Activated B cell treated with CpG ODN at 0.5 μM for 24 hours (primary cell): ENCODE results near the gene SP1. TPM values are rescaled to one million over a fixed set of nuclear protein-coding genes. Genes with fewer than 3 reads are reported as not detected.
A peak's percentile ranks its signal among the peaks of the same experiment; 100 is the strongest.
"Not testable (repeated sequence)": the region's sequence is repeated elsewhere in the genome, so short reads cannot be mapped to it uniquely, and the experiment has no call there.

Source experiments
- ATAC-seq: fragments of 200-7000 bp; cut with Tn5 transposase; one replicate; pipeline ENCODE4 v1.10.0; 2021; ENCODE audit warnings: low read depth, mild to moderate bottlenecking, moderate library complexity
- CTCF ChIA-PET: fragments of 350-600 bp; sonication (Branson Sonifier 250); formaldehyde crosslinking; loops from one replicate; lab custom pipeline; 2021; ENCODE audit warnings: antibody characterized with exemption; lab: Charles Lee
- POLR2A ChIA-PET: fragments of 350-600 bp; sonication (Branson Sonifier 250); formaldehyde crosslinking; loops from one replicate; lab custom pipeline; 2021; ENCODE audit warnings: antibody characterized with exemption; lab: Charles Lee
- DNase-seq: peaks from one replicate; pipeline ENCODE4 v3.0.0; 2022
- H3K27ac Mint-ChIP-seq: one replicate; pipeline ENCODE4 v1.8.0; 2020; ENCODE audit warnings: mixed read lengths
- H3K27me3 Mint-ChIP-seq: one replicate; pipeline ENCODE4 v1.8.0; 2021; ENCODE audit warnings: mixed read lengths
- H3K36me3 Mint-ChIP-seq: one replicate; pipeline ENCODE4 v1.8.0; 2021; ENCODE audit warnings: low read depth, mixed read lengths
- H3K4me1 Mint-ChIP-seq: one replicate; pipeline ENCODE4 v1.8.0; 2021; ENCODE audit warnings: mixed read lengths
- H3K4me3 Mint-ChIP-seq: one replicate; pipeline ENCODE4 v1.8.0; 2020; ENCODE audit warnings: mild to moderate bottlenecking, mixed read lengths
- H3K9me3 Mint-ChIP-seq: one replicate; pipeline ENCODE4 v1.8.0; 2020; ENCODE audit warnings: mixed read lengths
- intact Hi-C: fragments of 100-400 bp; cut with micrococcal nuclease; formaldehyde crosslinking; loops from one replicate; pipeline ENCODE4 v1.15.1; 2024
- total RNA-seq: library from RNA; stranded (reverse); gene quantifications from 2 replicates; pipeline ENCODE4 v1.2.3, GENCODE V29; 2022
- TF ChIP-seq, protein P1 (sequence below): fragments of 200-600 bp; IDR thresholded peaks from one replicate; pipeline ENCODE4 v1.8.0; 2022; ENCODE audit warnings: antibody characterized with exemption, mild to moderate bottlenecking

The SP1 gene
- total RNA-seq, 1 donor from 2014 or later, result 102 TPM

DNA sequence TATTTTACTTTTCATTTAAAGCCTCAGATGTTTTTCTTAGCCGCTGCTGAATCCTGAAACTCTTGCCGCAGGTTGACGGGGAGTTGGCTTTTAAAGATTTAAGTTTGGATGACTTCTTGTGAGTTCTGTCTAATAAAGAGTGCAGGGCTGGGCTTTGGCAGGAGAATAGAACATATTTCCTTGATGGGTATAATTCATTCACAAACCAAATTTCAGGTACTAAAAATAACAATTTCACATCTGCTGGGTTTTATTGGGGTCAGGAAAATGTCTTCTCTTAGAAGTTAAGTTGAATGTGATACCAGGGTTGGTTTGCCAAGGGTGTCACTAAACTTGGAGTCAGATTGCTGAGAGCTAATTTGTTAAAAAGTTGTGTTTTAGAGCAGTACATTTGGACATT, 9.7 kb downstream of the SP1 start:
- H3K27ac Mint-ChIP-seq, result no peak overlapping the region
- ChIA-PET CTCF (no interaction called here), POLR2A (interaction anchor here (1.0 kb wide), 1 partner anchor 10 kb away, joined by 3 read pairs; no protein-coding TSS in a partner anchor)
- DNase-seq (no peak), ATAC-seq (no peak)
- no peaks in the 10 kb centered on the region for H3K9me3 Mint-ChIP-seq
- peaks cover 54% of the 10 kb centered on the region for H3K36me3 Mint-ChIP-seq
- intact Hi-C loops, result no loop called here
- TF ChIP-seq, protein P1, sequence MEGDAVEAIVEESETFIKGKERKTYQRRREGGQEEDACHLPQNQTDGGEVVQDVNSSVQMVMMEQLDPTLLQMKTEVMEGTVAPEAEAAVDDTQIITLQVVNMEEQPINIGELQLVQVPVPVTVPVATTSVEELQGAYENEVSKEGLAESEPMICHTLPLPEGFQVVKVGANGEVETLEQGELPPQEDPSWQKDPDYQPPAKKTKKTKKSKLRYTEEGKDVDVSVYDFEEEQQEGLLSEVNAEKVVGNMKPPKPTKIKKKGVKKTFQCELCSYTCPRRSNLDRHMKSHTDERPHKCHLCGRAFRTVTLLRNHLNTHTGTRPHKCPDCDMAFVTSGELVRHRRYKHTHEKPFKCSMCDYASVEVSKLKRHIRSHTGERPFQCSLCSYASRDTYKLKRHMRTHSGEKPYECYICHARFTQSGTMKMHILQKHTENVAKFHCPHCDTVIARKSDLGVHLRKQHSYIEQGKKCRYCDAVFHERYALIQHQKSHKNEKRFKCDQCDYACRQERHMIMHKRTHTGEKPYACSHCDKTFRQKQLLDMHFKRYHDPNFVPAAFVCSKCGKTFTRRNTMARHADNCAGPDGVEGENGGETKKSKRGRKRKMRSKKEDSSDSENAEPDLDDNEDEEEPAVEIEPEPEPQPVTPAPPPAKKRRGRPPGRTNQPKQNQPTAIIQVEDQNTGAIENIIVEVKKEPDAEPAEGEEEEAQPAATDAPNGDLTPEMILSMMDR, result no peak
- H3K4me3 Mint-ChIP-seq, result no peak overlapping the region
- H3K27me3 Mint-ChIP-seq, result no peaks in the 10 kb centered on the region
- peaks cover 54% of the 10 kb centered on the region for H3K4me1 Mint-ChIP-seq

DNA sequence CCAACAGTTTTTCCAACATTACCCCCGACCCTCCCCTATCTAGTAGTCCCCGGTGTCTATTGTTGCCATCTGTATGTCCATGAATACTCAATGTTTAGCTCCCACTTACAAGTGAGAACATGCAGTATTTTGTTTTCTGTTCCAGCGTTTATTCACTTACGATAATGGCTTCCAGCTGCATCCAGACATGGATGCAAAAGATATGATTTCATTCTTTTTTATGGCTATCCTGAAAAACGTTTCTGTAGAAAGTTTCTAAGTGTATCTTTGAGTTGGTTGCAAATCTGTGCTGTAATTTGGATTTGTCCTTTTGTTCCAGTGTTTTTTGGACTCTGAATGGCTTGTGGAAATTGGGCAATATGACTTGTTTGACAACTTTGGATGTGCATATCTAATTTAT, 11.7 kb downstream of the SP1 start:
- ChIA-PET POLR2A (interaction anchor here (0.5 to 1.1 kb wide), 4 partner anchors 12 to 943 kb away, joined by 3 to 9 read pairs (median 5); no protein-coding TSS in a partner anchor), CTCF (no interaction called here)
- intact Hi-C loops, result no loop called here
- DNase-seq (no peak), ATAC-seq (no peak)
- H3K4me3 Mint-ChIP-seq, result no peak overlapping the region
- H3K27ac Mint-ChIP-seq, result no peak overlapping the region
- no peaks in the 10 kb centered on the region for H3K27me3 Mint-ChIP-seq
- H3K4me1 Mint-ChIP-seq, result peaks cover 42% of the 10 kb centered on the region
- H3K36me3 Mint-ChIP-seq, result peaks cover 53% of the 10 kb centered on the region
- no peaks in the 10 kb centered on the region for H3K9me3 Mint-ChIP-seq
- TF ChIP-seq, protein P1, result no peak

DNA sequence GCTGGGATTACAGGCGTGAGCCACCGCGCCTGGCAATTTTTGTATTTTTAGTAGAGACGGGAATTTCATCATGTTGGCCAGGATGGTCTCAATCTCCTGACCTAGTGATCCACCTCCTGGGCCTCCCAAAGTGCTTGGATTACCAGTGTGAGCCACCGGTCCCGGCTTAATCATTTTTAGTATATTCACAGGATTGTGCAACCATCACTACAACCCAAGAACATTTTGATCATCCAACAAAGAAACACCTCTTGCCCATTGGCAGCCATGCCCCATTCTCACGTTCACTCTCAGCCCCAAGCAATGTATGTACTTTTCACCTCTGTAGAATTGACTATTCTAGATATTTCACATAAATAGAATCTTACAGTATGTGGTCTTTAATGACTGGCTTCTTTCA, 19.9 kb downstream of the SP1 start:
- H3K9me3 Mint-ChIP-seq, result no peaks in the 10 kb centered on the region
- H3K27me3 Mint-ChIP-seq, result no peaks in the 10 kb centered on the region
- POLR2A ChIA-PET, result interaction anchor here (0.6 kb wide), 1 partner anchor 87 kb away, joined by 4 read pairs; no protein-coding TSS in a partner anchor
- DNase-seq, result no peak
- intact Hi-C loops, result no loop called here
- H3K4me3 Mint-ChIP-seq, result no peak overlapping the region
- peaks cover 49% of the 10 kb centered on the region for H3K36me3 Mint-ChIP-seq
- CTCF ChIA-PET, result no interaction called here
- H3K4me1 Mint-ChIP-seq, result peaks cover 6% of the 10 kb centered on the region
- ATAC-seq, result no peak
- TF ChIP-seq, protein P1, result no peak
- H3K27ac Mint-ChIP-seq, result peak overlapping the region; percentile 59

DNA sequence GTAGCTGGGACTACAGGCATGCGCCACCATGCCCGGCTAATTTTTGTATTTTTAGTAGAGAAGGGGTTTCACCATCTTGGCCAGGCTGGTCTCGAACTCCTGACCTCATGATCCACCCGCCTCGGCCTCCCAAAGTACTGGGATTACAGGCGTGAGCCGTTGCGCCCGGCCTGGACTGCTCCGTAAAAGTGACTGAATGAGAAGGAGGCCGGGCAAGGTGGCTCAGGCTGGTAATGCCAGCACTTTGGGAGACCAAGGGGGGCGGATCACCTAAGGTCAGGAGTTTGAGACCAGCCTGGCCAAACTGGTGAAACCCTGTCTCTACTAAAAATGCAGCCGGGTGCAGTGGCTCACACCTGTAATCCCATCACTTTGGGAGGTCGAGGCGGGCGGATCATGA, 22.4 kb downstream of the SP1 start:
- H3K27ac Mint-ChIP-seq, H3K9me3 Mint-ChIP-seq, H3K4me1 Mint-ChIP-seq, ATAC-seq, H3K27me3 Mint-ChIP-seq, intact Hi-C loops, DNase-seq, H3K4me3 Mint-ChIP-seq, POLR2A ChIA-PET: not testable (repeated sequence)
- CTCF ChIA-PET, result interaction anchor here (1.0 kb wide), 1 partner anchor 19 kb away, joined by 3 read pairs; no protein-coding TSS in a partner anchor
- peaks cover 50% of the 10 kb centered on the region for H3K36me3 Mint-ChIP-seq

DNA sequence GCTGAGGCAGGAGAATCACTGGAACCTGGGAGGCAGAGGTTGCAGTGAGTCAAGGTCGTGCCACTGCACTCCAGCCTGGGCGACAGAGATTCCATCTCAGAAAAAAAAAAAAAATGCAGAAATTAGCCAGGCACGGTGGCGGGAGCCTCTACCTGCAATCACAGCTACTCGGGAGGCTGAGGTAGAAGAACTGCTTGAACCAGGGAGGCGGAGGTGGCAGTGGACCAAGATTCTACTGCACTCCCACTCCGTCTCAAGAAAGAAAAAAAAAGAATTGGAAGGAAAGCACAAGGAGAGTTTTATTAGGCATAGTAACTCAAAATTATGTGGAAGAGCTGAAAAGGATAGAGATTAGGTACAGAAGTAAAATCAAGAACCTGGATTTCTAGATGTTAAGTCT, 22.9 kb downstream of the SP1 start:
- H3K27me3 Mint-ChIP-seq, result no peaks in the 10 kb centered on the region
- ChIA-PET CTCF (interaction anchor here (1.0 to 1.2 kb wide), 2 partner anchors 19 to 51 kb away, joined by 3 read pairs; no protein-coding TSS in a partner anchor), POLR2A (interaction anchor here (0.6 kb wide), 1 partner anchor 98 kb away, joined by 4 read pairs; the partner anchor contains the start of gene TARBP2)
- H3K36me3 Mint-ChIP-seq, result peaks cover 50% of the 10 kb centered on the region
- intact Hi-C loops, result no loop called here
- H3K9me3 Mint-ChIP-seq, result no peaks in the 10 kb centered on the region
- H3K4me1 Mint-ChIP-seq, result peaks cover 2% of the 10 kb centered on the region
- DNase-seq (no peak), ATAC-seq (no peak)
- H3K27ac Mint-ChIP-seq, result no peak overlapping the region
- TF ChIP-seq, protein P1, result no peak
- H3K4me3 Mint-ChIP-seq, result no peak overlapping the region
